Uterus (tissue), 4 donors: ENCODE results near the gene PRKAR1B. TPM values are rescaled to one million over a fixed set of nuclear protein-coding genes. Genes with fewer than 3 reads are reported as not detected.

ENCODE experiments used
- DNase-seq, 2 donors: peaks; one replicate each; pipeline ENCODE4 v3.0.0-alpha.2; 2019 to 2020
- H3K27ac ChIP-seq, 2 donors: fragments of 200-600 bp; sonication (generic); 1 replicate in 1 of 2; 2 replicates in 1 of 2; pipeline ENCODE4 v1.5.1; 2016 to 2018
- H3K27me3 ChIP-seq, 2 donors: fragments of 200-600 bp; sonication (generic); one replicate each; pipeline ENCODE4 v1.5.1; 2018 to 2019; ENCODE audit warnings: control low read depth in 1 of 2
- H3K36me3 ChIP-seq, 2 donors: fragments of 200-600 bp; sonication (generic); one replicate each; pipeline ENCODE4 v1.5.1; 2019; ENCODE audit warnings: control low read depth in 1 of 2
- H3K4me1 ChIP-seq, 2 donors: fragments of 200-600 bp; sonication (generic); one replicate each; pipeline ENCODE4 v1.5.1; 2018 to 2019; ENCODE audit warnings: control low read depth in 1 of 2
- H3K4me3 ChIP-seq, 2 donors: fragments of 200-600 bp; sonication (generic); 1 replicate in 1 of 2; 2 replicates in 1 of 2; pipeline ENCODE4 v1.5.1; 2018 to 2019; ENCODE audit warnings: mild to moderate bottlenecking in 1 of 2
- H3K9me3 ChIP-seq, 2 donors: fragments of 200-600 bp; sonication (generic); one replicate each; pipeline ENCODE4 v1.5.1; 2019; ENCODE audit warnings: control low read depth in 1 of 2
- CTCF ChIP-seq, 4 experiments: fragments of 200-600 bp in 2 of 4; fragments of 450-650 bp in 2 of 4; sonication (generic) in 2 of 4; IDR thresholded peaks; one replicate each; pipeline ENCODE4 v1.5.1; 2016 to 2019; ENCODE audit warnings: antibody characterized with exemption in 4 of 4, mild to moderate bottlenecking in 2 of 4, moderate library complexity in 1 of 4
- POLR2A ChIP-seq, 2 donors: fragments of 450-650 bp; IDR thresholded peaks; one replicate each; pipeline ENCODE4 v1.6.1; 2016; ENCODE audit warnings: antibody characterized with exemption in 2 of 2, mild to moderate bottlenecking in 1 of 2, moderate library complexity in 1 of 2
- intact Hi-C: fragments of 100-400 bp; cut with DNase I; formaldehyde crosslinking; loops from one replicate; pipeline ENCODE4 v1.15.1; 2023; ENCODE audit warnings: low total_unique reads
- total RNA-seq, 4 donors: library from RNA; depleted of rRNA in 3 of 4; stranded (reverse); fragments of >200 nt in 3 of 4; gene quantifications; one replicate each; pipeline versions ENCODE4 v1.1.0 to v1.2.4, GENCODE V29; 2014 to 2023
- donor health status: DM: yes; HTN: yes; CAD: no.

Gene PRKAR1B
- total RNA-seq, 4 donors from 2014 or later: 1.0 to 45.2 (median 28.7) TPM

- intact Hi-C loops: no loop called here
- no peaks in the 10 kb centered on the region for H3K36me3 ChIP-seq
- DNase-seq: peak; percentile 53 to 77
Observed at GRCh38 chr7:604001-604883, 122.8 kb downstream of the PRKAR1B start.

GRCh38 chr7:603152-603951 lies 123.7 kb downstream of the PRKAR1B start:
- peak overlapping the region; percentile 74 to 76 for H3K27ac ChIP-seq
- H3K27me3 ChIP-seq: no peaks in the 10 kb centered on the region
- no peaks in the 10 kb centered on the region for H3K36me3 ChIP-seq
- intact Hi-C loops: no loop called here
- no peak overlapping the region for H3K4me3 ChIP-seq
- H3K9me3 ChIP-seq: no peaks in the 10 kb centered on the region
- peak in 1 of 2 donors; percentile 14 for DNase-seq
- no peak for TF ChIP-seq POLR2A (IDR thresholded peaks at IDR 0.05)
- no peak for TF ChIP-seq CTCF (IDR thresholded peaks at IDR 0.05)
- peaks cover 0 to 6% of the 10 kb centered on the region in 2 donors for H3K4me1 ChIP-seq

More at GRCh38 chr7:604001-604883, 122.8 kb downstream of the PRKAR1B start:
- TF ChIP-seq POLR2A (IDR thresholded peaks at IDR 0.05) (peak in 1 of 2 donors; percentile 16), CTCF (IDR thresholded peaks at IDR 0.05) (no peak)
- Histone ChIP-seq H3K27me3 (no peaks in the 10 kb centered on the region), H3K4me1 (peaks cover 0 to 6% of the 10 kb centered on the region in 2 donors), H3K27ac (peak overlapping the region; percentile 74 to 76), H3K9me3 (no peaks in the 10 kb centered on the region), H3K4me3 (no peak overlapping the region)

GRCh38 chr7:602341-603141 lies 124.5 kb downstream of the PRKAR1B start:
- TF ChIP-seq POLR2A (IDR thresholded peaks at IDR 0.05) (no peak), CTCF (IDR thresholded peaks at IDR 0.05) (no peak)
- Histone ChIP-seq H3K27me3 (no peaks in the 10 kb centered on the region), H3K4me1 (peaks cover 0 to 6% of the 10 kb centered on the region in 2 donors), H3K9me3 (no peaks in the 10 kb centered on the region), H3K36me3 (no peaks in the 10 kb centered on the region), H3K4me3 (no peak overlapping the region), H3K27ac (peak overlapping the region; percentile 74 to 76)
- no peak for DNase-seq
- intact Hi-C loops: no loop called here

GRCh38 chr7:601595-602340 lies 125.3 kb downstream of the PRKAR1B start:
- Histone ChIP-seq H3K4me3 (no peak overlapping the region), H3K4me1 (peaks cover 0 to 6% of the 10 kb centered on the region in 2 donors), H3K36me3 (no peaks in the 10 kb centered on the region), H3K9me3 (no peaks in the 10 kb centered on the region), H3K27me3 (no peaks in the 10 kb centered on the region), H3K27ac (peak overlapping the region; percentile 74 to 76)
- TF ChIP-seq POLR2A (IDR thresholded peaks at IDR 0.05): no peak
- TF ChIP-seq CTCF (IDR thresholded peaks at IDR 0.05): no peak
- intact Hi-C loops: no loop called here
- peak; percentile 42 to 53 for DNase-seq
